ENCODE data around the gene DDX59.

DDX59 gene

DNA sequence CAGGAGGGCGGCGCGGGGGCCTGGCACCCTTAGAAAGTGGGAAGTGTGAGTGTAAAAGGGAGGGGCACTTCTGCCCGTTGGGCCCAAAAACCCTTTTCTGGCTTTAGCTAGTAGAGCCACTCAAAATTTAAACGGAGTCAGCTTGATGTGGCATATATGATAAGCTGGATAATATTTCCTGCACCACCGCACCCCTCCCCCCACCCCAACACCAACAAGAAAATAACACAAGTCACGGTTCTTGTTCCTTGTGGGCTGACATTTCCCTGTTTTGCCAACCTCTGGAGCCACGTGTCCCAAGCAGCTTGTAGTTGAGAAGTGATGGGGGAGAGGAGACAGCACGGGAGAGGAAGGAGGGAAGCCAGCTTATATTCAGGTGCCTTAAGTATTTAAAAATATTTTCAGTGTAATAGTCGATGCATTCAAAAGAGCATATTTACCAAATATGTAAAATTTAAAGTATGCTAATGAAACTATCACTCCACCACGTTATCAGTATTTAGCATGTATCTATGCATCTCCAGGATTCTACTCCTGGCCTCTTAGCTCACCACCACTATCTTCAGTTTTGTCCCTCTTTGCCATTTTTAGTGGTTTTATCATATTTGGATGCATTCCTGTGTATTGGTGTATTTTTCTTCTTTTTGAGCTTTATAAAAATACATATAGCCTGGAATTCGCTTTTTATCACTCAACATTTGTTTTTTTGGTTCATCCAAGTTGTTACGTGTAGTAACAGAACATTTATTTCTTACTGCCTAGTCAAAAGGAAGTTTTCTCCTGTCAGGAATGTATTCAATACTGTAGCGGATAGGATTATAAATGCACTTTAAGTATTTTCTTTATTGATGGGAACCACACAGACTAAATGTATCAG is 773 bp upstream of the DDX59 start (continued):
- TF ChIP-seq ZEB2 (tag by site-specific recombination; IDR thresholded peaks at IDR 0.05) (peak; percentile 50; the same call in 1 of the 2 replicates), ZNF24 (tag by site-specific recombination; IDR thresholded peaks at IDR 0.05) (0 out of 2 replicates have a peak, but pooled peaks have one; percentile 73), TCF7L2 (IDR thresholded peaks at IDR 0.05; ENCODE audit: borderline replicate concordance, low read depth, low read length) (no peak), ZNF132 (tag by site-specific recombination; IDR thresholded peaks at IDR 0.05; ENCODE audit: borderline replicate concordance) (no peak), ZNF660 (tag by site-specific recombination; IDR thresholded peaks at IDR 0.05) (peak; percentile 58), ZNF76 (tag by site-specific recombination; IDR thresholded peaks at IDR 0.05; ENCODE audit: borderline replicate concordance, low read depth) (no peak), ZNF112 (tag by site-specific recombination; IDR thresholded peaks at IDR 0.05) (no peak), ZSCAN30 (tag by site-specific recombination; IDR thresholded peaks at IDR 0.05) (no peak), EGR2 (tag by site-specific recombination; IDR thresholded peaks at IDR 0.05; ENCODE audit: low read depth) (peak; percentile 67), ZNF311 (tag by site-specific recombination; IDR thresholded peaks at IDR 0.05; ENCODE audit: borderline replicate concordance) (no peak), ZNF223 (tag by site-specific recombination; IDR thresholded peaks at IDR 0.05) (peak; percentile 95), BCL11B (tag by site-specific recombination; IDR thresholded peaks at IDR 0.05; ENCODE audit: low read depth) (0 out of 2 replicates have a peak, but pooled peaks have one; percentile 54), HOXD13 (CRISPR knock-in tag; IDR thresholded peaks at IDR 0.05; ENCODE audit: borderline replicate concordance) (no peak), PRDM4 (tag by site-specific recombination; IDR thresholded peaks at IDR 0.05) (no peak), ZNF423 (tag by site-specific recombination; IDR thresholded peaks at IDR 0.05) (no peak), OVOL3 (tag by site-specific recombination; IDR thresholded peaks at IDR 0.05) (no peak), ZSCAN23 (tag by site-specific recombination; IDR thresholded peaks at IDR 0.05) (peak; percentile 37; the same call in 1 of the 2 replicates), ZNF549 (tag by site-specific recombination; IDR thresholded peaks at IDR 0.05) (no peak), ZNF211 (tag by site-specific recombination; IDR thresholded peaks at IDR 0.05; ENCODE audit: low read depth) (no peak), ZNF785 (tag by site-specific recombination; IDR thresholded peaks at IDR 0.05) (no peak), ZNF600 (tag by site-specific recombination; IDR thresholded peaks at IDR 0.05) (peak; percentile 38), ZSCAN18 (tag by site-specific recombination; IDR thresholded peaks at IDR 0.05) (0 out of 2 replicates have a peak, but pooled peaks have one; percentile 10), ZFHX2 (tag by site-specific recombination; conservative IDR thresholded peaks at IDR 0.05) (peak; percentile 38; the same call in 1 of the 2 replicates)
- TF ChIP-seq, protein P1, sequence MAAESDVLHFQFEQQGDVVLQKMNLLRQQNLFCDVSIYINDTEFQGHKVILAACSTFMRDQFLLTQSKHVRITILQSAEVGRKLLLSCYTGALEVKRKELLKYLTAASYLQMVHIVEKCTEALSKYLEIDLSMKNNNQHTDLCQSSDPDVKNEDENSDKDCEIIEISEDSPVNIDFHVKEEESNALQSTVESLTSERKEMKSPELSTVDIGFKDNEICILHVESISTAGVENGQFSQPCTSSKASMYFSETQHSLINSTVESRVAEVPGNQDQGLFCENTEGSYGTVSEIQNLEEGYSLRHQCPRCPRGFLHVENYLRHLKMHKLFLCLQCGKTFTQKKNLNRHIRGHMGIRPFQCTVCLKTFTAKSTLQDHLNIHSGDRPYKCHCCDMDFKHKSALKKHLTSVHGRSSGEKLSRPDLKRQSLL (tag by site-specific recombination; IDR thresholded peaks at IDR 0.05), result no peak
- TF ChIP-seq, protein P2, sequence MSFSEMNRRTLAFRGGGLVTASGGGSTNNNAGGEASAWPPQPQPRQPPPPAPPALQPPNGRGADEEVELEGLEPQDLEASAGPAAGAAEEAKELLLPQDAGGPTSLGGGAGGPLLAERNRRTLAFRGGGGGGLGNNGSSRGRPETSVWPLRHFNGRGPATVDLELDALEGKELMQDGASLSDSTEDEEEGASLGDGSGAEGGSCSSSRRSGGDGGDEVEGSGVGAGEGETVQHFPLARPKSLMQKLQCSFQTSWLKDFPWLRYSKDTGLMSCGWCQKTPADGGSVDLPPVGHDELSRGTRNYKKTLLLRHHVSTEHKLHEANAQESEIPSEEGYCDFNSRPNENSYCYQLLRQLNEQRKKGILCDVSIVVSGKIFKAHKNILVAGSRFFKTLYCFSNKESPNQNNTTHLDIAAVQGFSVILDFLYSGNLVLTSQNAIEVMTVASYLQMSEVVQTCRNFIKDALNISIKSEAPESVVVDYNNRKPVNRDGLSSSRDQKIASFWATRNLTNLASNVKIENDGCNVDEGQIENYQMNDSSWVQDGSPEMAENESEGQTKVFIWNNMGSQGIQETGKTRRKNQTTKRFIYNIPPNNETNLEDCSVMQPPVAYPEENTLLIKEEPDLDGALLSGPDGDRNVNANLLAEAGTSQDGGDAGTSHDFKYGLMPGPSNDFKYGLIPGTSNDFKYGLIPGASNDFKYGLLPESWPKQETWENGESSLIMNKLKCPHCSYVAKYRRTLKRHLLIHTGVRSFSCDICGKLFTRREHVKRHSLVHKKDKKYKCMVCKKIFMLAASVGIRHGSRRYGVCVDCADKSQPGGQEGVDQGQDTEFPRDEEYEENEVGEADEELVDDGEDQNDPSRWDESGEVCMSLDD (tag by site-specific recombination; IDR thresholded peaks at IDR 0.05), result peak; percentile 93
- TF ChIP-seq, protein P3, sequence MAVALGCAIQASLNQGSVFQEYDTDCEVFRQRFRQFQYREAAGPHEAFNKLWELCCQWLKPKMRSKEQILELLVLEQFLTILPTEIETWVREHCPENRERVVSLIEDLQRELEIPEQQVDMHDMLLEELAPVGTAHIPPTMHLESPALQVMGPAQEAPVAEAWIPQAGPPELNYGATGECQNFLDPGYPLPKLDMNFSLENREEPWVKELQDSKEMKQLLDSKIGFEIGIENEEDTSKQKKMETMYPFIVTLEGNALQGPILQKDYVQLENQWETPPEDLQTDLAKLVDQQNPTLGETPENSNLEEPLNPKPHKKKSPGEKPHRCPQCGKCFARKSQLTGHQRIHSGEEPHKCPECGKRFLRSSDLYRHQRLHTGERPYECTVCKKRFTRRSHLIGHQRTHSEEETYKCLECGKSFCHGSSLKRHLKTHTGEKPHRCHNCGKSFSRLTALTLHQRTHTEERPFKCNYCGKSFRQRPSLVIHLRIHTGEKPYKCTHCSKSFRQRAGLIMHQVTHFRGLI (tag by site-specific recombination; IDR thresholded peaks at IDR 0.05), result 0 out of 2 replicates have a peak, but pooled peaks have one; percentile 9
